GM21576 (cell line): Measurements from ENCODE around the gene MAP7D1.

Source experiments
- ATAC-seq: cut with Tn5 transposase; IDR thresholded peaks from one replicate; pipeline ENCODE4 v1.9.1; 2021; ENCODE audit warnings: mild to moderate bottlenecking, moderate library complexity; ENCODE audit not compliant: unreplicated experiment

Gene MAP7D1

DNA sequence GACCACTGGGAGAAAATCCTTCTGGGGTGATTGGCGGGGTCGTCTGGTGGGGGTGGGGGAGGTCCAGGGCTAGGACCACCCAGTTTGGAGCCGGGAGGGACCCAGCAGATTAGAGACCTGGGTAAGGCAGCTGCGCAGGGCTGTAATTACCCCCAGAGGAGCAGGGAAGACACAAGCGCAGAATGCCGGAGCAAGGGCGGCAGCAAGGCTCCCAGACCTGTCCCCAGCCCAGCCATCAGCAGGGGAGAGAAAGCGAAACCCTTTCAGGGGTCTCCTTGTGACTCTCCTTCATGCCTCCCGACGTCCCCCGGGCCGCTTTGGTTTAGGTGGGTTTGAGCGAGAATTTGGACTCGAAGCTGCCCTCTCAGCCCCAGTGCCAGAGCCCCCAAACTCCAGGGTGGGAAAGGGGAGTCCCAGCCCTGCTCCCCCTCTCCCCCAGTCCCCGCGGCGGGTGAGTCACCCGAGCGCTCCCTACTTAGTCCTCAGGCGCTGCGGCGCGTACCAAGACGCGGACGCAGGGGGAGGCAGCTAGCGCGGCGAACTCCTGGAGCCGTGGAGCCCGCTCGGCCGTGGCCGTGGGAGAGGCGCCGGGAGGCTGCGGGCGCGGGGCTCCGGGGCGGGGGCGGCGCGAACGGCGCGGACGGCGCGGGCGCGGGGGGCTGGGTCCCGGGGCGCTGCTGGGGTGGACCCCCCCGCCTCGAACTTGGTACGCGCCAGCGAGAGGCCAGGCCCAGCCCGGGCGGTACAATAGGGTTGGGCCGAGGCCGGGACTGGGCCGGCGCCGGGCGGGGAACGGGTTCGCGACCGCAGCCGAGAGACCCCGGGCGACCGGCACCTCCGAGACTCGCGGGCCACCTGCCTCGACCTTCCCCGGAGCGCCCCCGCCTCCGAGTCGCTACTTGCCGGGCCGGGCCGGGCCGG lies at the start of gene MAP7D1:
Gene MAP7D1 (plus strand): TSS at position 753 of the 921 bp plus-strand sequence. CDS start 258 bp downstream, outside the sequence.
- peak; percentile 46 for ATAC-seq

DNA sequence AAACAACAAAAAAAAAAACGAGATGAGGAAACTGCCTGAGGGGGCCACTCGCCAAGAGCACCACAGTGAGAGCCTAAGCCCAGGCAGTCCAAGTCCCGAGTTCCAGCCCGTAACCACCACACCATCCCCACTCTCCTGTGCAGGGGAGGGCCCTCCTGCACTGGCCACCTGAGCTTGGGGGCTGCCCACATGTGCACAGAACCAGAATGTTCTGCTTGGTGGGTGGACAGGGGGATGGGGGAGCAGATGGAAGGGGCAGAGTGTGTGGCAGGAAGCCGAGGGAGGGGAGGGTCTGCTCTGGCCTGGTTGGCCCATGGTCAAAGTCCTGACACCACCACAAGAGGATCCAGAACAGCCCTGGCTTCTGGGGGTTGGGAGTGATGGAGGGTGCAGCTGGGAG lies 49.7 kb upstream of the MAP7D1 start:
- no peak for ATAC-seq

DNA sequence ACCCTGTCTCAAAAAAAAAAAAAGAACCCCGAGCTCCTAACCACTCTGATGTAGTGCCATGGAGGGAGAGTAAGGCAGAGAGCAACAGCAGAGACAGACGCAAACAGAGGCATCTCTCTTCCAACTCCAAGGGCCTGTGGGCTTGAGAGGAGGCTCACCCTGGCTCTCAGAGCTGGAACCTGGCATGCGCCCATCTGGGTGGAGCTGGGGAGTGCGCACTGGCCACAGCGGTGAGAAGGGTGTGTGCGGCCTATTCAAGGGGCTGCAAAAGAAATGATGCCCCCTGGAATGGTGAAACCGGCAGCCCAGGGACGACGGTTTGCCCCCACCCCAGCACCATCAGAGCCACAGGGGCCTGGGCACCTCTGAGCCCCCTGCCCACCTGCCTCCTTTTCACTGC lies 48.6 kb upstream of the MAP7D1 start:
- ATAC-seq = no peak

- ATAC-seq = no peak
Observed at GRCh38 chr1:36108314-36108713, 47.6 kb upstream of the MAP7D1 start.

GRCh38 chr1:36109041-36109679 lies 46.8 kb upstream of the MAP7D1 start:
- ATAC-seq = no peak

DNA sequence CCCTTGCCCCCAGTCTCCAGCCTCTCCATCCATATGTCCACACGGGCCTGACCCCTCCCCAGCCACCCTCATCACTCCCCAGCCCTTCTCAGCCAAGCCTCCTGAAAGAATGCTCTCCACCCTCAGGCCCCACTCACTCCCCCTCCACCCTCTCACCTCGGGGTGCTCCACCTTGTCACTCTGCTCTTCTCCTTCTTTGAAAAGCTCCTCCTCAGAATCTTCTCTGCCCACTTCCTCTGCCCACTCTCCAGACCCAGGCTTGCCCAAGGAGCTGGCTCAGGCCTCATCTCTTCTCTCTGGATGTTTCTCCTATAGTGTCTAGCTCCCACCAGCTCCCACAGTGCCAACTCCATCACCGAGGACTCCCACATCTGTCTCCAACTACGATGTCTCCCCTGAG lies 44.8 kb upstream of the MAP7D1 start:
- no peak for ATAC-seq

- ATAC-seq = no peak
Observed at GRCh38 chr1:36112823-36113222, 43.1 kb upstream of the MAP7D1 start.

GRCh38 chr1:36114371-36114770 lies 41.6 kb upstream of the MAP7D1 start:
- ATAC-seq = no peak

DNA sequence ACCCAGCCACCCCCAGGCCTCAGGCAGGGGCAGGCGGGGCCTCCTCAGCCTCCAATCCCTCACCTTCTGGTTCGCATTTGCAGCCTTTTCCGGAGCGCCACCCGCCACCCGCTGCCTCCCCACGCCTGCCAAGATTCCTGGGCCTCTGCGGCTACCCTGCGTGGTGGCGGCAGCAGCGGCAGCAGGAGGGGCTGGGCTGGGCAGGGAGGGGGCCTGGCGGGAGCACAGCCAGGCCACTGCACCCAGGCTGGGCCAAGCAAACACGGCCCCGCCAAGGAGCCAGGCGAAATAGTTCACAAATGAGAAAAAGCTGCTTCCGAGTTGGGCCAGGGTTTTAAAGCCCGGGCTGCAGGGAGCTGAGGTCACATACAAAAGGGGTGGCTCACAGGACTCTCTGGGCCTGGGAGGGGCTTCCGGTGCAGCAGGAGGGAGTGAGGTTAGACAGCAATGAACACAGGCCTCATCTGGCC lies 40.7 kb upstream of the MAP7D1 start:
- ATAC-seq = no peak

- no peak for ATAC-seq
Observed at GRCh38 chr1:36115931-36116330, 40.0 kb upstream of the MAP7D1 start.

- ATAC-seq = no peak
Observed at GRCh38 chr1:36116901-36117300, 39.1 kb upstream of the MAP7D1 start.

GRCh38 chr1:36118447-36119204 lies 37.3 kb upstream of the MAP7D1 start:
- ATAC-seq = no peak

DNA sequence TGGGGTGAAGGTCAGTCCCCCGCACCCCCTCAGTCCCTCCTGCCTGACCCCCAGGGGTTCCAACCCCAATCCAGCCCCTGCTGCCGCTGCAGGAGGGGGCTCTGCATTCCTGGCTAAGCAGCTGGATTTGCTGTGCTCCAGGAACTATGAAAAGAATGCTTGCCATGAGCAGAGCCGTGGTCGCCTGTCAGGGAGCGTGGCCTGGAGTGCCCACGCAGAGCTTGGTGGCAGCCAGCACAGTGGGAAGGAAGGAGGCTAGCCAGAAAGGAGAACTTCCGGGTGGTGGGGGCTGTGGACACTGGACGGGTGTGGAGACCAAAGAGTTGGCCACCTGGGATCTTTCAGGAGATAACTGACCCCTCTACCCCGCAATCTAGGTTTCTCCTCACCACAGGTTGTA lies 36.5 kb upstream of the MAP7D1 start:
- no peak for ATAC-seq

GRCh38 chr1:36122062-36123030 lies 33.6 kb upstream of the MAP7D1 start:
- ATAC-seq = no peak

- no peak for ATAC-seq
Observed at GRCh38 chr1:36123356-36123755, 32.6 kb upstream of the MAP7D1 start.

DNA sequence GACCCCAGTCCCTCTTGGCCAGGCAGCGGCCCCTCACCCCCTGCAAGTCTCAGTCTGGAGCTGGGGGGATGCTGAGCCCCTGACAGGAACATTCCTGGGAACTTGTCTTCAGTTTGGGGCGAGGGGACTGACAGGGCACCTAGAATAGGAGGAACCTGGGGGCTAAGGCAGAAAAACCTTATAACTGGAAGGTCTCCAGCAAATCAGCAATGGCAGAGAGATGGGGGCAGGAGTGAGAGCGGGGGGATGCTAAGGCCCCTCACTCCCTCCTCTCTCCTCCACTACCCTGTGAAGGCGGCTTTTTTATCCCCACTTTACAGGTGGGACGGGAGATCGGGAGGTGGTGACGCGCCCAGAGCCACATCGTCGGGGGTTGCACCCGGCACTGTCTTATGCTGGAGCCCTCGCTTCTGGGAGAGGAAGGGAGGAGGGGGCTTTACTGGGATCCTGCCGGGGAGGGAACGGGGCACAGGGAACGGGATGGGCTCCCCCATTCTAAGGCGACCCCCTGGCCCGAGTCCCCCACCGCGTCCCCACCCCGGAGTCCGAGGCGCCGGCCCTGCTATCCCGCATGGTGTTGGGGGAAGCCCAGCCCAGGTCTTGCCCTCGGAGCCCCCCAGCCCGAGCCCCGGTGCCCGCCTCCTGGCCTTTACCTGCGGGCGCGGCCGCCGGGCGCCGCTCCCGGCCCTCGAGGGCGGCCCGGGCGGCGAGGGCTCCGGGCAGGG lies 31.4 kb upstream of the MAP7D1 start:
- ATAC-seq = no peak

GRCh38 chr1:36125129-36125991 lies 30.6 kb upstream of the MAP7D1 start, which contains the start of gene COL8A2:
COL8A2 (minus strand) TSS chr1:36125222; CDS start chr1:36100242, 24,980 bp downstream.
- no peak for ATAC-seq

- no peak for ATAC-seq
Observed at GRCh38 chr1:36126005-36126716, 29.8 kb upstream of the MAP7D1 start.
